Keratinocyte (primary cell): Measurements from ENCODE around the gene GLRX2. TPM values are rescaled to one million over a fixed set of nuclear protein-coding genes. Genes with fewer than 3 reads are reported as not detected.
"Not testable (repeated sequence)": the region's sequence is repeated elsewhere in the genome, so short reads cannot be mapped to it uniquely, and the experiment has no call there.

Source experiments
- DNase-seq: peaks from one replicate; pipeline ENCODE4 v3.0.0-alpha.2; 2011; ENCODE audit warnings: low read depth, missing footprints, low spot score
- FAIRE-seq: peaks from 2 replicates; lab custom pipeline; 2011; peaks lifted over from hg19 to GRCh38; lab: Jason Lieb, UNC
- H2AFZ ChIP-seq: 2 replicates; pipeline ENCODE4 v1.6.0; 2012; ENCODE audit warnings: low read length, control low read depth, inconsistent platforms; ENCODE audit not compliant: control insufficient read depth
- H3K27ac ChIP-seq: 2 replicates; pipeline ENCODE4 v1.5.1; 2011; ENCODE audit warnings: low read length; ENCODE audit not compliant: control insufficient read depth, insufficient read depth
- H3K27me3 ChIP-seq: 3 replicates; pipeline ENCODE4 v1.6.0; 2011; ENCODE audit warnings: low read length; ENCODE audit not compliant: control insufficient read depth, insufficient read depth; ENCODE audit errors: extremely low read depth
- H3K36me3 ChIP-seq, 2 experiments: 2 replicates in 1 of 2; 3 replicates in 1 of 2; pipeline ENCODE4 v1.5.1; 2011; ENCODE audit warnings: low read length in 2 of 2, mild to moderate bottlenecking in 1 of 2; ENCODE audit not compliant: control insufficient read depth in 2 of 2, insufficient read depth in 2 of 2; ENCODE audit errors: extremely low read depth in 1 of 2
- H3K4me1 ChIP-seq: 3 replicates; pipeline ENCODE4 v1.5.1; 2011; ENCODE audit warnings: low read length; ENCODE audit not compliant: control insufficient read depth, insufficient read depth; ENCODE audit errors: extremely low read depth
- H3K4me2 ChIP-seq: 3 replicates; pipeline ENCODE4 v1.6.0; 2011; ENCODE audit warnings: low read depth, low read length; ENCODE audit not compliant: control insufficient read depth, insufficient read depth; ENCODE audit errors: extremely low read depth
- H3K4me3 ChIP-seq, 3 experiments: fragments of 200-600 bp in 1 of 3; sonication (generic) in 1 of 3; 2 replicates in 2 of 3; 3 replicates in 1 of 3; pipeline ENCODE4 v1.5.1; 2011 to 2016; ENCODE audit warnings: low read length in 3 of 3, mild to moderate bottlenecking in 3 of 3, control low read depth in 2 of 3, inconsistent platforms in 1 of 3, low read depth in 1 of 3, mixed read lengths in 1 of 3, mixed run types in 1 of 3, moderate library complexity in 1 of 3; ENCODE audit not compliant: control insufficient read depth in 2 of 3, insufficient read depth in 2 of 3; ENCODE audit errors: extremely low read depth in 1 of 3
- H3K79me2 ChIP-seq: 2 replicates; pipeline ENCODE4 v1.6.0; 2012; ENCODE audit warnings: low read length; ENCODE audit not compliant: control insufficient read depth, insufficient read depth
- H3K9ac ChIP-seq: 3 replicates; pipeline ENCODE4 v1.6.0; 2011; ENCODE audit warnings: low read length; ENCODE audit not compliant: control insufficient read depth, insufficient read depth; ENCODE audit errors: extremely low read depth
- H3K9me1 ChIP-seq: 3 replicates; pipeline ENCODE4 v1.6.0; 2011; ENCODE audit warnings: low read length; ENCODE audit not compliant: control insufficient read depth, insufficient read depth; ENCODE audit errors: extremely low read depth
- H3K9me3 ChIP-seq: 2 replicates; pipeline ENCODE4 v1.5.1; 2012; ENCODE audit warnings: low read depth, low read length; ENCODE audit not compliant: control insufficient read depth
- H4K20me1 ChIP-seq: 3 replicates; pipeline ENCODE4 v1.6.0; 2011; ENCODE audit warnings: low read length; ENCODE audit not compliant: control insufficient read depth, insufficient read depth; ENCODE audit errors: extremely low read depth
- EZH2 ChIP-seq: IDR thresholded peaks from one replicate; pipeline ENCODE4 v1.6.1; 2012; ENCODE audit warnings: inconsistent platforms, mild to moderate bottlenecking, low read length, moderate library complexity
- dilution Hi-C: fragments of 300-500 bp; cut with MboI; formaldehyde crosslinking; loops from one replicate; pipeline ENCODE4 v1.7.0; 2020; ENCODE audit warnings: low sequenced_read_pairs; ENCODE audit not compliant: extremely low pct_ligation_motif_present
- polyA plus RNA-seq, 5 experiments: library from polyadenylated mRNA; depleted of rRNA in 3 of 5; stranded (reverse) in 3 of 5; stranded (forward) in 1 of 5; unstranded in 1 of 5; fragments of >200 nt; gene quantifications; 1 replicate in 1 of 5; 2 replicates in 3 of 5; 3 replicates in 1 of 5; pipeline versions ENCODE4 v1.2.1 to v1.2.3, GENCODE V29; 2011 to 2012; ENCODE audit warnings: missing spikeins in 2 of 5, low read depth in 1 of 5, low replicate concordance in 1 of 5
- TF ChIP-seq, protein P1 (sequence below), 3 experiments: IDR thresholded peaks in 1 of 3; conservative IDR thresholded peaks in 1 of 3; optimal IDR thresholded peaks in 1 of 3; 2 replicates in 2 of 3; 3 replicates in 1 of 3; pipeline versions ENCODE3 to v1.5.1; 2011; ENCODE audit warnings: low read length in 3 of 3, mild to moderate bottlenecking in 3 of 3, moderate library complexity in 2 of 3, control low read depth in 1 of 3, inconsistent platforms in 1 of 3; ENCODE audit not compliant: insufficient read depth in 2 of 3; ENCODE audit errors: extremely low read depth in 1 of 3

GLRX2 gene
- polyA plus RNA-seq, 1 donor (not counting 4 experiments of a cell fraction or from before 2014, with no cell fraction given): 29.2 TPM

DNA sequence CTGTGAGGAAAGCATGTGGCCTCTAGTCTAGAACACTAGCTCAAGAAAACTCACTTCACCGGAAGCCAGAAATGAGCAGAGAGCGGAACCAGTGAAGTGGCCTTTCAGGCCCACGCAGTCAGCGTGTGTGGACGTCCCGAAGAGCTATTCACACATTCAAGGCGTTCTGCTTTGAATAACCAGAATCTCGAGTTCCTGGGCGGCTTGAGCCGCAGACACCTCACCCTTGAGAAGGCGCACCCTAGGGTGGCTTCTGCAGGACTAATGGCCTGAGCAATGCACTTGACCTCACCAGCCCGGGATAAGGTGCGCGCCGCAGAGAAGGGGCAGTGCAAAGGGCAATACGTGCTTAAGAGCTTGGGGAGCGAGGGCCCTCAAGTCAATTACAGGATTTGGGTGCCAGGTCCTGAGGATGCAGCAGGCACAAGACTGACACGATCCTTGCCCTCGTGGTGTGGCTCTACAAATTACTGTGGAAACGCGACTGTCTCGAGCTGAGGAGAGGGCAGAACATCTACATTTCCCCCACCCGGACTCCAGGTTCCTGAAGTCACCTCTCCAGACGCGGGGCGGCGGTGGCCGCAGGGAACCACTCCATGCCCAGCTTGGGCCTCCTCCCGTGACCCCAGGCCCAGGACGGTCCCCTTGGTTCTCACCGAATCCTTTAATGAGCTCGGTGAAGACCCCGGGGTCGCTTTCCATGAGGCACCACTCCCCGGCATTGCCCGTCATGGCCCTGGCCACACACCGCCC is 46.5 kb downstream of the GLRX2 start:
- FAIRE-seq (peak; percentile 39), DNase-seq (no peak)
- TF ChIP-seq EZH2: no peak
- TF ChIP-seq, protein P1, sequence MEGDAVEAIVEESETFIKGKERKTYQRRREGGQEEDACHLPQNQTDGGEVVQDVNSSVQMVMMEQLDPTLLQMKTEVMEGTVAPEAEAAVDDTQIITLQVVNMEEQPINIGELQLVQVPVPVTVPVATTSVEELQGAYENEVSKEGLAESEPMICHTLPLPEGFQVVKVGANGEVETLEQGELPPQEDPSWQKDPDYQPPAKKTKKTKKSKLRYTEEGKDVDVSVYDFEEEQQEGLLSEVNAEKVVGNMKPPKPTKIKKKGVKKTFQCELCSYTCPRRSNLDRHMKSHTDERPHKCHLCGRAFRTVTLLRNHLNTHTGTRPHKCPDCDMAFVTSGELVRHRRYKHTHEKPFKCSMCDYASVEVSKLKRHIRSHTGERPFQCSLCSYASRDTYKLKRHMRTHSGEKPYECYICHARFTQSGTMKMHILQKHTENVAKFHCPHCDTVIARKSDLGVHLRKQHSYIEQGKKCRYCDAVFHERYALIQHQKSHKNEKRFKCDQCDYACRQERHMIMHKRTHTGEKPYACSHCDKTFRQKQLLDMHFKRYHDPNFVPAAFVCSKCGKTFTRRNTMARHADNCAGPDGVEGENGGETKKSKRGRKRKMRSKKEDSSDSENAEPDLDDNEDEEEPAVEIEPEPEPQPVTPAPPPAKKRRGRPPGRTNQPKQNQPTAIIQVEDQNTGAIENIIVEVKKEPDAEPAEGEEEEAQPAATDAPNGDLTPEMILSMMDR (optimal IDR thresholded peaks at IDR 0.05 in 1 of 3, IDR thresholded peaks at IDR 0.05 in 1 of 3, conservative IDR thresholded peaks at IDR 0.05 in 1 of 3; ENCODE audit: extremely low read depth in 1 of 3, insufficient read depth in 2 of 3, low read length in 3 of 3): no peak
- H3K4me2 ChIP-seq: peak overlapping the region; percentile 98
- peak overlapping the region; percentile 82 for H2AFZ ChIP-seq
- H3K79me2 ChIP-seq: peaks cover 86% of the 10 kb centered on the region
- H4K20me1 ChIP-seq: no peaks in the 10 kb centered on the region
- H3K9ac ChIP-seq: peak overlapping the region; percentile 98
- peaks cover 18% of the 10 kb centered on the region for H3K4me1 ChIP-seq
- H3K9me1 ChIP-seq: no peaks in the 10 kb centered on the region
- H3K4me3 ChIP-seq: peak overlapping the region; percentile 74 to 98 (median 82)
- H3K27me3 ChIP-seq: no peaks in the 10 kb centered on the region
- H3K27ac ChIP-seq: peak overlapping the region; percentile 94
- peaks cover 0 to 3% of the 10 kb centered on the region in 2 experiments for H3K36me3 ChIP-seq
- H3K9me3 ChIP-seq: no peaks in the 10 kb centered on the region
- dilution Hi-C loops: no loop called here

DNA sequence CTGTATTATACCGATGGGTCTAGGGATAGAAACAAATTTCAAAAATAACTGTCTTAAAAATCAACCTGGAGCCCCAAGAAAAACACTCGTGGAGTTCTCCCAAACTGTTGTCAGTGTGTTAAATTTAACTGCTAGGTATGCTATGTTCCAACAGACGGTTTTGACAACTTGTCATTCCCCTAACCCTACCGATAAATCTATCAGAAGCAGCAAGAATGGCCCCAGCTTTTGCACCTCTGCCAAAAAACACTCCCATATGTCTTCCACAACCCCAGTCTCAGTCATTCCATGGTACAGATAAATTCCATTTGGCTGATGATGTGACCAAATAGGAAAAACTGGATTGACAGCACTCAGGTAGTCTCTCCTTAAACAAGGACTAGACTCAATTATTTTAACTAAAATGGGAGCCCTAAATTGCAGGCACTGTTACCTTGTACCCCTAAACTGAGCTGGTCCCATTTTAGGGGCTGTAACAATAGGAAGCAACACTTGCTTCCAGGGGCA is 51.0 kb downstream of the GLRX2 start:
- Histone ChIP-seq H3K9me3 (no peaks in the 10 kb centered on the region), H3K27ac (no peak overlapping the region), H3K4me3 (no peak overlapping the region), H3K27me3 (no peaks in the 10 kb centered on the region), H3K9me1 (no peaks in the 10 kb centered on the region), H3K4me2 (peak overlapping the region; percentile 23), H3K36me3 (peaks cover 2 to 7% of the 10 kb centered on the region in 2 experiments), H3K79me2 (peaks cover 71% of the 10 kb centered on the region), H4K20me1 (no peaks in the 10 kb centered on the region), H3K9ac (no peak overlapping the region), H3K4me1 (peaks cover 12% of the 10 kb centered on the region), H2AFZ (no peak overlapping the region)
- DNase-seq (no peak), FAIRE-seq (no peak)
- dilution Hi-C loops: no loop called here
- no peak for TF ChIP-seq EZH2
- TF ChIP-seq, protein P1 (optimal IDR thresholded peaks at IDR 0.05 in 1 of 3, IDR thresholded peaks at IDR 0.05 in 1 of 3, conservative IDR thresholded peaks at IDR 0.05 in 1 of 3; ENCODE audit: extremely low read depth in 1 of 3, insufficient read depth in 2 of 3, low read length in 3 of 3): no peak

DNA sequence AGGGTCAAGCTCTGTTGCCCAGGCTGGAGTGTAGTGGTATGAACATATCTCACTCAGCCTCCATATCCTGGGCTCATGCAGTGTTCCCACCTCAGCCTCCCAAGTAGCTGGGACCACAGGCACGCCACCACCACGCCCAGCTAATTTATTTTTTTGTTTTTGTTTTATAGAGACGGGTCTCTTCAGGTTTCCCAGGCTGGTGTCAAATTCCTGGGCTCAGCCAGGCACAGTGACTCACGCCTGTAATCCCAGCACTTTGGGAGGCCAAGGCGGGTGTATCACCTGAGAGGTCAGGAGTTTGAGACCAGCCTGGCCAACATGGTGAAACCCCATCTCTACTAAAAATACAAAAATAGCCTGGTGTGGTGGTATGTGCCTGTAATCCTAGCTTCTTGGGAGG is 56.3 kb downstream of the GLRX2 start:
- H3K4me1 ChIP-seq, H3K4me2 ChIP-seq, DNase-seq, H3K27me3 ChIP-seq, H4K20me1 ChIP-seq, H3K27ac ChIP-seq, H3K4me3 ChIP-seq, H3K9me3 ChIP-seq, dilution Hi-C loops, H2AFZ ChIP-seq, H3K9me1 ChIP-seq, H3K9ac ChIP-seq, FAIRE-seq: not testable (repeated sequence)
- peaks cover 22% of the 10 kb centered on the region for H3K79me2 ChIP-seq
- H3K36me3 ChIP-seq: peaks cover 3 to 10% of the 10 kb centered on the region in 2 experiments
